Keratinocyte (primary cell): ENCODE data around the gene FTHL17. TPM values are rescaled to one million over a fixed set of nuclear protein-coding genes. Genes with fewer than 3 reads are reported as not detected.

Experiments used
- DNase-seq: peaks from one replicate; pipeline ENCODE4 v3.0.0-alpha.2; 2011; ENCODE audit warnings: low read depth, missing footprints, low spot score
- FAIRE-seq: peaks from 2 replicates; lab custom pipeline; 2011; peaks lifted over from hg19 to GRCh38; lab: Jason Lieb, UNC
- H2AFZ ChIP-seq: 2 replicates; pipeline ENCODE4 v1.6.0; 2012; ENCODE audit warnings: low read length, control low read depth, inconsistent platforms; ENCODE audit not compliant: control insufficient read depth
- H3K27ac ChIP-seq: 2 replicates; pipeline ENCODE4 v1.5.1; 2011; ENCODE audit warnings: low read length; ENCODE audit not compliant: control insufficient read depth, insufficient read depth
- H3K27me3 ChIP-seq: 3 replicates; pipeline ENCODE4 v1.6.0; 2011; ENCODE audit warnings: low read length; ENCODE audit not compliant: control insufficient read depth, insufficient read depth; ENCODE audit errors: extremely low read depth
- H3K36me3 ChIP-seq, 2 experiments: 2 replicates in 1 of 2; 3 replicates in 1 of 2; pipeline ENCODE4 v1.5.1; 2011; ENCODE audit warnings: low read length in 2 of 2, mild to moderate bottlenecking in 1 of 2; ENCODE audit not compliant: control insufficient read depth in 2 of 2, insufficient read depth in 2 of 2; ENCODE audit errors: extremely low read depth in 1 of 2
- H3K4me1 ChIP-seq: 3 replicates; pipeline ENCODE4 v1.5.1; 2011; ENCODE audit warnings: low read length; ENCODE audit not compliant: control insufficient read depth, insufficient read depth; ENCODE audit errors: extremely low read depth
- H3K4me2 ChIP-seq: 3 replicates; pipeline ENCODE4 v1.6.0; 2011; ENCODE audit warnings: low read depth, low read length; ENCODE audit not compliant: control insufficient read depth, insufficient read depth; ENCODE audit errors: extremely low read depth
- H3K4me3 ChIP-seq, 3 experiments: fragments of 200-600 bp in 1 of 3; sonication (generic) in 1 of 3; 2 replicates in 2 of 3; 3 replicates in 1 of 3; pipeline ENCODE4 v1.5.1; 2011 to 2016; ENCODE audit warnings: low read length in 3 of 3, mild to moderate bottlenecking in 3 of 3, control low read depth in 2 of 3, inconsistent platforms in 1 of 3, low read depth in 1 of 3, mixed read lengths in 1 of 3, mixed run types in 1 of 3, moderate library complexity in 1 of 3; ENCODE audit not compliant: control insufficient read depth in 2 of 3, insufficient read depth in 2 of 3; ENCODE audit errors: extremely low read depth in 1 of 3
- H3K79me2 ChIP-seq: 2 replicates; pipeline ENCODE4 v1.6.0; 2012; ENCODE audit warnings: low read length; ENCODE audit not compliant: control insufficient read depth, insufficient read depth
- H3K9ac ChIP-seq: 3 replicates; pipeline ENCODE4 v1.6.0; 2011; ENCODE audit warnings: low read length; ENCODE audit not compliant: control insufficient read depth, insufficient read depth; ENCODE audit errors: extremely low read depth
- H3K9me1 ChIP-seq: 3 replicates; pipeline ENCODE4 v1.6.0; 2011; ENCODE audit warnings: low read length; ENCODE audit not compliant: control insufficient read depth, insufficient read depth; ENCODE audit errors: extremely low read depth
- H3K9me3 ChIP-seq: 2 replicates; pipeline ENCODE4 v1.5.1; 2012; ENCODE audit warnings: low read depth, low read length; ENCODE audit not compliant: control insufficient read depth
- H4K20me1 ChIP-seq: 3 replicates; pipeline ENCODE4 v1.6.0; 2011; ENCODE audit warnings: low read length; ENCODE audit not compliant: control insufficient read depth, insufficient read depth; ENCODE audit errors: extremely low read depth
- EZH2 ChIP-seq: IDR thresholded peaks from one replicate; pipeline ENCODE4 v1.6.1; 2012; ENCODE audit warnings: inconsistent platforms, mild to moderate bottlenecking, low read length, moderate library complexity
- dilution Hi-C: fragments of 300-500 bp; cut with MboI; formaldehyde crosslinking; loops from one replicate; pipeline ENCODE4 v1.7.0; 2020; ENCODE audit warnings: low sequenced_read_pairs; ENCODE audit not compliant: extremely low pct_ligation_motif_present
- polyA plus RNA-seq, 5 experiments: library from polyadenylated mRNA; depleted of rRNA in 3 of 5; stranded (reverse) in 3 of 5; stranded (forward) in 1 of 5; unstranded in 1 of 5; fragments of >200 nt; gene quantifications; 1 replicate in 1 of 5; 2 replicates in 3 of 5; 3 replicates in 1 of 5; pipeline versions ENCODE4 v1.2.1 to v1.2.3, GENCODE V29; 2011 to 2012; ENCODE audit warnings: missing spikeins in 2 of 5, low read depth in 1 of 5, low replicate concordance in 1 of 5
- TF ChIP-seq, protein P1 (sequence below), 3 experiments: IDR thresholded peaks in 1 of 3; conservative IDR thresholded peaks in 1 of 3; optimal IDR thresholded peaks in 1 of 3; 2 replicates in 2 of 3; 3 replicates in 1 of 3; pipeline versions ENCODE3 to v1.5.1; 2011; ENCODE audit warnings: low read length in 3 of 3, mild to moderate bottlenecking in 3 of 3, moderate library complexity in 2 of 3, control low read depth in 1 of 3, inconsistent platforms in 1 of 3; ENCODE audit not compliant: insufficient read depth in 2 of 3; ENCODE audit errors: extremely low read depth in 1 of 3

The FTHL17 gene
- polyA plus RNA-seq, 1 donor (not counting 4 experiments of a cell fraction or from before 2014, with no cell fraction given), result not detected

DNA sequence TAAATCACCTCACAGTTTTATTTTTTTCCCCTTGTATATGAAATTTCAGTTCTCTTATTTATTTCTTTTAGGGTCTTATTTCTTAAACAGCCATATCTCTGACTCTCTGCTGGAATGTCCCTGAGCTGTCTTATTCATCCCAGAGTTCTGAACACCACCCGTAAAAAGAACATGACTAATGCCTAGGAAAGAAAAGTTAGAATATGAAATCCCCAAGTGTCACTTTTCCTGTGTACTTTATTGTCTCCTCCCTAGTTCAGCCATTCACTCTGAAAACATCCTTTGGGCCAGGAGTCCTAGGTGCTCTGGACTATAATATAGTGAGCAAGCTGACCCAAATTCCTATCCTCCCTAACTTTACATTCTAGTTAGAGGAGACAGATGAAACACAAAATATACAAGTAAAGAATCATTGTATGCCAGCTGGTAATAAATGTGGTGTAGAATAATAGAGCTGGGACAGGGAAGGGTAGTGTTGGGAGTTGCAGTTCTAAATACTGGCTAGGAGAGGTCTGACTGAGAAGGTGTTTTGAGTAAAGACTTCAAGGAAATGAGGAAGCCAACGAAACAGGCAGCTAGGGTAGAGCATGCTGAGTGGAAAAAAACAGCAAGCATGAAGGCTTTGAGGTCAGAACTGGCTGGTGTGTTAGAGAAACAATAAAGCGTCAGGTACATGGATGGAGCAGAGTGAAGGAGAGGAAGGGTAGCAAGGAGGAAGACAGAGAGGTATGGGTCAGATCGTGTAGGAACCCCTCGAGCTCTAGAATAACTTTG lies 40.6 kb upstream of the FTHL17 start:
- no peaks in the 10 kb centered on the region for H3K36me3 ChIP-seq
- H3K4me1 ChIP-seq, result no peaks in the 10 kb centered on the region
- no peaks in the 10 kb centered on the region for H4K20me1 ChIP-seq
- no peak overlapping the region for H3K4me3 ChIP-seq
- FAIRE-seq (no peak), DNase-seq (no peak)
- no peak overlapping the region for H3K27ac ChIP-seq
- no peak for TF ChIP-seq EZH2
- TF ChIP-seq, protein P1, sequence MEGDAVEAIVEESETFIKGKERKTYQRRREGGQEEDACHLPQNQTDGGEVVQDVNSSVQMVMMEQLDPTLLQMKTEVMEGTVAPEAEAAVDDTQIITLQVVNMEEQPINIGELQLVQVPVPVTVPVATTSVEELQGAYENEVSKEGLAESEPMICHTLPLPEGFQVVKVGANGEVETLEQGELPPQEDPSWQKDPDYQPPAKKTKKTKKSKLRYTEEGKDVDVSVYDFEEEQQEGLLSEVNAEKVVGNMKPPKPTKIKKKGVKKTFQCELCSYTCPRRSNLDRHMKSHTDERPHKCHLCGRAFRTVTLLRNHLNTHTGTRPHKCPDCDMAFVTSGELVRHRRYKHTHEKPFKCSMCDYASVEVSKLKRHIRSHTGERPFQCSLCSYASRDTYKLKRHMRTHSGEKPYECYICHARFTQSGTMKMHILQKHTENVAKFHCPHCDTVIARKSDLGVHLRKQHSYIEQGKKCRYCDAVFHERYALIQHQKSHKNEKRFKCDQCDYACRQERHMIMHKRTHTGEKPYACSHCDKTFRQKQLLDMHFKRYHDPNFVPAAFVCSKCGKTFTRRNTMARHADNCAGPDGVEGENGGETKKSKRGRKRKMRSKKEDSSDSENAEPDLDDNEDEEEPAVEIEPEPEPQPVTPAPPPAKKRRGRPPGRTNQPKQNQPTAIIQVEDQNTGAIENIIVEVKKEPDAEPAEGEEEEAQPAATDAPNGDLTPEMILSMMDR (optimal IDR thresholded peaks at IDR 0.05 in 1 of 3, IDR thresholded peaks at IDR 0.05 in 1 of 3, conservative IDR thresholded peaks at IDR 0.05 in 1 of 3; ENCODE audit: extremely low read depth in 1 of 3, insufficient read depth in 2 of 3, low read length in 3 of 3), result no peak
- no peaks in the 10 kb centered on the region for H3K79me2 ChIP-seq
- no peak overlapping the region for H3K9ac ChIP-seq
- H2AFZ ChIP-seq, result no peak overlapping the region
- no peaks in the 10 kb centered on the region for H3K27me3 ChIP-seq
- no peaks in the 10 kb centered on the region for H3K9me1 ChIP-seq
- dilution Hi-C loops, result no loop called here
- H3K9me3 ChIP-seq, result no peaks in the 10 kb centered on the region
- no peak overlapping the region for H3K4me2 ChIP-seq

DNA sequence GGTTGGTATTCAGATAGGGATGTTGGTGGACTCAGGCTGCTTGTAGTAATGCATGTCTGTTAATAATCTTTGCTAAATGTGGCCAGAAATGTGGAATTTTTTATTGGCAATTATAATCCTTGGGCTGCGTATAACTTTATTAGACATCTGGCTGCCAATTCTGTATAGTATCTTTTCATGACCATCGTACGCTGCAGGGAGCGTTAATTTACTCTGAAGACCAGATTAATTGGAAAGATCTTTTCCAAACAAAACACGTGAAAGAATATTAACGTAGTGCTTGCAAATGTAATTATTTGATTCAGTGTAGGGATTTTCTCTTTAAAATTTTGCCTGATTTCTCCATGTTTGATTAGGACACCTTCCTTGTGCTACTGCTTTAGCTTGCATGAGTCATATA lies 38.8 kb upstream of the FTHL17 start:
- no peak overlapping the region for H3K9ac ChIP-seq
- H3K9me1 ChIP-seq, result no peaks in the 10 kb centered on the region
- H3K27ac ChIP-seq, result no peak overlapping the region
- no peak for DNase-seq
- H3K79me2 ChIP-seq, result no peaks in the 10 kb centered on the region
- no peaks in the 10 kb centered on the region for H3K27me3 ChIP-seq
- no peak overlapping the region for H2AFZ ChIP-seq
- H3K36me3 ChIP-seq, result no peaks in the 10 kb centered on the region
- no peaks in the 10 kb centered on the region for H4K20me1 ChIP-seq
- H3K4me3 ChIP-seq, result no peak overlapping the region
- dilution Hi-C loops, result no loop called here
- no peak for TF ChIP-seq EZH2
- TF ChIP-seq, protein P1 (optimal IDR thresholded peaks at IDR 0.05 in 1 of 3, IDR thresholded peaks at IDR 0.05 in 1 of 3, conservative IDR thresholded peaks at IDR 0.05 in 1 of 3; ENCODE audit: extremely low read depth in 1 of 3, insufficient read depth in 2 of 3, low read length in 3 of 3), result no peak
- H3K9me3 ChIP-seq, result no peaks in the 10 kb centered on the region
- no peak overlapping the region for H3K4me2 ChIP-seq
- H3K4me1 ChIP-seq, result no peaks in the 10 kb centered on the region
- no peak for FAIRE-seq
